IPS-18a (cell line): Measurements from ENCODE around the gene SND1.

Experiments used
- H3K27ac ChIP-seq: one replicate; pipeline ENCODE4 v1.5.1; 2013; ENCODE audit warnings: low read length
- H3K27me3 ChIP-seq: one replicate; pipeline ENCODE4 v1.6.1; 2013; ENCODE audit warnings: mild to moderate bottlenecking, low read length; ENCODE audit not compliant: control insufficient read depth, insufficient read depth
- H3K36me3 ChIP-seq: one replicate; pipeline ENCODE4 v1.6.1; 2013; ENCODE audit warnings: low read depth, low read length; ENCODE audit not compliant: control insufficient read depth
- H3K4me1 ChIP-seq: one replicate; pipeline ENCODE4 v1.6.1; 2013; ENCODE audit warnings: low read depth, low read length; ENCODE audit not compliant: control insufficient read depth
- H3K4me3 ChIP-seq: one replicate; pipeline ENCODE4 v1.5.1; 2013; ENCODE audit warnings: low read length
- H3K9ac ChIP-seq: one replicate; pipeline ENCODE4 v1.6.1; 2013; ENCODE audit warnings: mild to moderate bottlenecking, low read length, moderate library complexity
- H3K9me3 ChIP-seq: one replicate; pipeline ENCODE4 v1.6.1; 2013; ENCODE audit warnings: low read depth, low read length; ENCODE audit not compliant: control insufficient read depth

SND1 gene

GRCh38 chr7:127759945-127760421, 108.0 kb downstream of the SND1 start:
- Histone ChIP-seq H3K27me3 (no peaks in the 10 kb centered on the region), H3K36me3 (no peaks in the 10 kb centered on the region), H3K27ac (no peak overlapping the region), H3K9ac (no peak overlapping the region), H3K9me3 (no peaks in the 10 kb centered on the region), H3K4me3 (no peak overlapping the region), H3K4me1 (peaks cover 5% of the 10 kb centered on the region)

- Histone ChIP-seq H3K4me1 (peaks cover 5% of the 10 kb centered on the region), H3K4me3 (no peak overlapping the region), H3K27me3 (no peaks in the 10 kb centered on the region), H3K36me3 (no peaks in the 10 kb centered on the region), H3K27ac (no peak overlapping the region), H3K9ac (no peak overlapping the region), H3K9me3 (no peaks in the 10 kb centered on the region)
These were observed 108.5 kb downstream of the SND1 start for GRCh38 chr7:127760436-127761031.

- H3K4me1 ChIP-seq: peaks cover 5% of the 10 kb centered on the region
- no peak overlapping the region for H3K4me3 ChIP-seq
- no peaks in the 10 kb centered on the region for H3K36me3 ChIP-seq
- no peaks in the 10 kb centered on the region for H3K9me3 ChIP-seq
- H3K27me3 ChIP-seq: no peaks in the 10 kb centered on the region
- no peak overlapping the region for H3K27ac ChIP-seq
- no peak overlapping the region for H3K9ac ChIP-seq
These were observed 109.2 kb downstream of the SND1 start for GRCh38 chr7:127761196-127761595.

GRCh38 chr7:127764681-127765080, 112.7 kb downstream of the SND1 start:
- Histone ChIP-seq H3K27ac (no peak overlapping the region), H3K4me3 (no peak overlapping the region), H3K27me3 (no peaks in the 10 kb centered on the region), H3K36me3 (no peaks in the 10 kb centered on the region), H3K9ac (no peak overlapping the region), H3K4me1 (peaks cover 18% of the 10 kb centered on the region), H3K9me3 (no peaks in the 10 kb centered on the region)

GRCh38 chr7:127765150-127765549, 113.2 kb downstream of the SND1 start:
- Histone ChIP-seq H3K27me3 (no peaks in the 10 kb centered on the region), H3K4me1 (peaks cover 18% of the 10 kb centered on the region), H3K36me3 (no peaks in the 10 kb centered on the region), H3K27ac (no peak overlapping the region), H3K9ac (no peak overlapping the region), H3K4me3 (no peak overlapping the region), H3K9me3 (no peaks in the 10 kb centered on the region)

GRCh38 chr7:127766831-127767459, 115.0 kb downstream of the SND1 start:
- H3K9ac ChIP-seq: no peak overlapping the region
- H3K27ac ChIP-seq: no peak overlapping the region
- H3K27me3 ChIP-seq: no peaks in the 10 kb centered on the region
- H3K4me1 ChIP-seq: peaks cover 18% of the 10 kb centered on the region
- no peaks in the 10 kb centered on the region for H3K36me3 ChIP-seq
- no peaks in the 10 kb centered on the region for H3K9me3 ChIP-seq
- no peak overlapping the region for H3K4me3 ChIP-seq

- H3K36me3 ChIP-seq: no peaks in the 10 kb centered on the region
- H3K9me3 ChIP-seq: no peaks in the 10 kb centered on the region
These were observed 116.2 kb downstream of the SND1 start for GRCh38 chr7:127768241-127768640.

GRCh38 chr7:127769137-127769536, 117.1 kb downstream of the SND1 start:
- Histone ChIP-seq H3K27ac (no peak overlapping the region), H3K9ac (no peak overlapping the region), H3K4me3 (no peak overlapping the region), H3K27me3 (no peaks in the 10 kb centered on the region), H3K9me3 (no peaks in the 10 kb centered on the region), H3K4me1 (peaks cover 18% of the 10 kb centered on the region), H3K36me3 (no peaks in the 10 kb centered on the region)

More at GRCh38 chr7:127768241-127768640, 116.2 kb downstream of the SND1 start:
- Histone ChIP-seq H3K27me3 (no peaks in the 10 kb centered on the region), H3K4me1 (peaks cover 18% of the 10 kb centered on the region), H3K9ac (no peak overlapping the region), H3K4me3 (no peak overlapping the region), H3K27ac (no peak overlapping the region)

GRCh38 chr7:127769696-127770400, 117.9 kb downstream of the SND1 start:
- no peak overlapping the region for H3K4me3 ChIP-seq
- no peaks in the 10 kb centered on the region for H3K9me3 ChIP-seq
- no peaks in the 10 kb centered on the region for H3K36me3 ChIP-seq
- no peak overlapping the region for H3K9ac ChIP-seq
- H3K27ac ChIP-seq: no peak overlapping the region
- peaks cover 18% of the 10 kb centered on the region for H3K4me1 ChIP-seq
- no peaks in the 10 kb centered on the region for H3K27me3 ChIP-seq

GRCh38 chr7:127770885-127771284, 118.9 kb downstream of the SND1 start:
- no peak overlapping the region for H3K4me3 ChIP-seq
- no peaks in the 10 kb centered on the region for H3K36me3 ChIP-seq
- no peaks in the 10 kb centered on the region for H3K9me3 ChIP-seq
- H3K27ac ChIP-seq: no peak overlapping the region
- peaks cover 18% of the 10 kb centered on the region for H3K4me1 ChIP-seq
- no peaks in the 10 kb centered on the region for H3K27me3 ChIP-seq
- no peak overlapping the region for H3K9ac ChIP-seq

GRCh38 chr7:127771707-127772106, 119.7 kb downstream of the SND1 start:
- Histone ChIP-seq H3K4me1 (peaks cover 18% of the 10 kb centered on the region), H3K36me3 (no peaks in the 10 kb centered on the region), H3K27ac (no peak overlapping the region), H3K9me3 (no peaks in the 10 kb centered on the region), H3K27me3 (no peaks in the 10 kb centered on the region), H3K4me3 (no peak overlapping the region), H3K9ac (no peak overlapping the region)
